HUDEP-2 (cell line): ENCODE measurements around the gene SLCO3A1.

Experiments
- DNase-seq, 76 experiments: peaks; one replicate each; lab custom pipeline; 2025; ENCODE audit not compliant: unreplicated experiment in 76 of 76; lab: John Stamatoyannopoulos, UW

SLCO3A1 gene

GRCh38 chr15:91853511-91853947 lies at the start of gene SLCO3A1:
Gene SLCO3A1 (plus strand): TSS chr15:91853708.
- peak in 13 of 76 experiments; percentile 2 to 43 (median 12) for DNase-seq

- DNase-seq: no peak
These were observed 46.4 kb upstream of the SLCO3A1 start for GRCh38 chr15:91807122-91807521.

GRCh38 chr15:91813924-91814323 lies 39.6 kb upstream of the SLCO3A1 start:
- DNase-seq: no peak

GRCh38 chr15:91816942-91817341 lies 36.6 kb upstream of the SLCO3A1 start:
- no peak for DNase-seq

GRCh38 chr15:91821458-91821857 lies 32.0 kb upstream of the SLCO3A1 start:
- no peak for DNase-seq

GRCh38 chr15:91824256-91824655 lies 29.3 kb upstream of the SLCO3A1 start:
- DNase-seq: no peak

GRCh38 chr15:91826443-91826842 lies 27.1 kb upstream of the SLCO3A1 start:
- DNase-seq: no peak

GRCh38 chr15:91833056-91833455 lies 20.5 kb upstream of the SLCO3A1 start:
- no peak for DNase-seq

- no peak for DNase-seq
These were observed 13.6 kb upstream of the SLCO3A1 start for GRCh38 chr15:91839867-91840266.

GRCh38 chr15:91841861-91842260 lies 11.6 kb upstream of the SLCO3A1 start:
- no peak for DNase-seq

- DNase-seq: no peak
These were observed 9.2 kb upstream of the SLCO3A1 start for GRCh38 chr15:91844341-91844740.

GRCh38 chr15:91844928-91845327 lies 8.6 kb upstream of the SLCO3A1 start:
- no peak for DNase-seq

GRCh38 chr15:91845720-91846119 lies 7.8 kb upstream of the SLCO3A1 start:
- DNase-seq: no peak

- no peak for DNase-seq
These were observed 4.3 kb upstream of the SLCO3A1 start for GRCh38 chr15:91849180-91849579.

GRCh38 chr15:91849749-91850161 lies 3.8 kb upstream of the SLCO3A1 start:
- peak in 13 of 76 experiments; percentile 1 to 31 (median 16) for DNase-seq

GRCh38 chr15:91852741-91853510 lies 582 bp upstream of the SLCO3A1 start:
- DNase-seq: peak in 55 of 76 experiments; percentile 3 to 78 (median 33)

- peak in 3 of 76 experiments; percentile 5 to 16 (median 15) for DNase-seq
These were observed 585 bp downstream of the SLCO3A1 start for GRCh38 chr15:91853948-91854638.

- DNase-seq: no peak
These were observed 1.1 kb downstream of the SLCO3A1 start for GRCh38 chr15:91854639-91854990.

GRCh38 chr15:91855241-91855640 lies 1.7 kb downstream of the SLCO3A1 start:
- DNase-seq: no peak

GRCh38 chr15:91855684-91856489 lies 2.4 kb downstream of the SLCO3A1 start:
- DNase-seq: no peak

GRCh38 chr15:91857224-91857585 lies 3.7 kb downstream of the SLCO3A1 start:
- no peak for DNase-seq
